Activated naive CD8-positive, alpha-beta T cell treated with anti-CD3 and anti-CD28 coated beads for 36 hours (primary cell): Measurements from ENCODE around the gene GREB1. TPM values are rescaled to one million over a fixed set of nuclear protein-coding genes. Genes with fewer than 3 reads are reported as not detected.

Experiments
- DNase-seq: peaks from one replicate; pipeline ENCODE4 v3.0.0; 2021
- H3K27ac Mint-ChIP-seq: one replicate; pipeline ENCODE4 v1.8.0; 2022; ENCODE audit warnings: mild to moderate bottlenecking, moderate library complexity, mixed read lengths
- H3K27me3 Mint-ChIP-seq: one replicate; pipeline ENCODE4 v1.8.0; 2022; ENCODE audit warnings: mild to moderate bottlenecking, mixed read lengths
- H3K36me3 Mint-ChIP-seq: one replicate; pipeline ENCODE4 v1.8.0; 2021; ENCODE audit warnings: mild to moderate bottlenecking, mixed read lengths
- H3K4me1 Mint-ChIP-seq: one replicate; pipeline ENCODE4 v1.8.0; 2021; ENCODE audit warnings: mixed read lengths
- H3K4me3 Mint-ChIP-seq: one replicate; pipeline ENCODE4 v1.8.0; 2022; ENCODE audit warnings: mild to moderate bottlenecking, moderate library complexity, mixed read lengths
- H3K9me3 Mint-ChIP-seq: one replicate; pipeline ENCODE4 v1.8.0; 2022; ENCODE audit warnings: mixed read lengths
- total RNA-seq, 2 experiments: library from RNA; stranded (reverse); gene quantifications; one replicate each; pipeline ENCODE4 v1.2.3, GENCODE V29; 2021

Gene GREB1
- total RNA-seq, 2 experiments from 2014 or later = 0.52 to 1.0 TPM

- no peak for DNase-seq
- Mint-ChIP-seq H3K27me3 (peaks cover 28% of the 10 kb centered on the region), H3K9me3 (peaks cover 5% of the 10 kb centered on the region), H3K36me3 (no peaks in the 10 kb centered on the region), H3K4me3 (no peak overlapping the region), H3K27ac (no peak overlapping the region), H3K4me1 (peaks cover 6% of the 10 kb centered on the region)
Observed at GRCh38 chr2:11502740-11503292, 31.0 kb upstream of the GREB1 start.

- Mint-ChIP-seq H3K9me3 (peaks cover 5% of the 10 kb centered on the region), H3K27ac (no peak overlapping the region), H3K4me3 (no peak overlapping the region), H3K27me3 (peaks cover 28% of the 10 kb centered on the region), H3K4me1 (peaks cover 6% of the 10 kb centered on the region), H3K36me3 (no peaks in the 10 kb centered on the region)
- DNase-seq = no peak
Observed at GRCh38 chr2:11503354-11503927, 30.4 kb upstream of the GREB1 start.

DNA sequence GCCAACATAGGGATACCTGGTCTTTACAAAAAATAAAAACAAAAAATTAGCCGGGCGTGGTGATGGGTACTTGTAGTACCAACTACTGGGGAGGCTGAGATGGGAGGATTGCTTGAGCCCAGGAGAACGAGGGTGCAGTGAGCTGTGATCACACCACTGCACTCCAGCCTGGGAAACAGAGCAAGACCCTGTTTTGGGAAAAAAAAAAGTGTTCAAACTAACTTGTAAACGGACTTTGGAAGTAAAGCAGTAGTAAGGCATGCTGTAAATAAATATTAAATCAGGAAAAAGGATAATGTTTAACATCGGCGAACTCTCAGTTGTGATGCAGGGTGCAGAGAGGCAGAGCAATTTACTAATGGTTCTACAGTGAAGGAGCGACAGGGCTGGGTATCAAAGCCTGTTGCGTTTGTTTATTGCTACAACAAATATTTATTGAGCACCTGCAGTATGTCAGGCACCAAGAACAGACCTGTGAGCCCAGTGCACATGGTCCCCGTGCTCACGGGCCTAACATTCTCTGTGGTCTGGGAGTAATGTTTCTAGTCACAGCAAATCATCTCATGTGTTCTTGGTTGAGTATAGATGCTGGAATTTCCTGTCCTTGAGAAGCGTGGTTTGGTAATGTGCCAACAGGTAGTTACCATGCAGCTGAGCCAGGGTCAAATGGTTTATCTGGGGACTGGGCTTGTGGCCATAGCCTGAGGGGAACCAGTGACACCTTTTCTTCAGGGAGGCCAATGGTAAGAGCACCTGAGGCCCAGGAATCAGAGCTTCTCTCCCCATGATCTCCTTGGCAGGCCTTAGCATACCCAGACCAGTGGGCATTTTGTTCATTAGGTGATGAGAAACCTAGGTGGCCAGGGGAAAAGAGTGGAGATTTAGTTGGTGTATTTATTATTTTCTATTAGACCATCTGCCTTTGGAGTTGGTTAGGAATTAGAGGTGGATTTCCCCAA, 27.9 kb upstream of the GREB1 start:
- Mint-ChIP-seq H3K27me3 (peaks cover 27% of the 10 kb centered on the region), H3K27ac (no peak overlapping the region), H3K4me3 (no peak overlapping the region), H3K9me3 (peaks cover 5% of the 10 kb centered on the region), H3K4me1 (peaks cover 6% of the 10 kb centered on the region), H3K36me3 (no peaks in the 10 kb centered on the region)
- no peak for DNase-seq

DNA sequence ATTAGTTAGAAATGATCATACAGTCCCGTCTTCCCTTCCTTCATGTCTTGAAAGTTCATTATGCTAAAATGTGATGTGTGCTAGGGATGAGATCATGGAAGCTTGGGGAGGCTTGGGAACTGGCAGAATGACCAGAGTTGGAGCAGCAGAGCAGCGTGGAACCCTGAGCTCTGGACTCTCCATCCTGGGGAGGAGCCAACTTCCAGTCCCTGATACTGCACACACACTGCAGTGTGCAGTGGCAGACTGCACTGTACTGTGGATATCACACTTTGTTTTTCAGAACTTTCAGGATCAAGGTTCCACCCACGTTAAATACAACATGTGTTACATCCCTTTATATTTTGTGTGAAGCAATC, 27.3 kb upstream of the GREB1 start:
- Mint-ChIP-seq H3K4me1 (peaks cover 6% of the 10 kb centered on the region), H3K9me3 (peaks cover 5% of the 10 kb centered on the region), H3K27me3 (peaks cover 24% of the 10 kb centered on the region), H3K27ac (no peak overlapping the region), H3K36me3 (no peaks in the 10 kb centered on the region), H3K4me3 (no peak overlapping the region)
- DNase-seq = no peak

DNA sequence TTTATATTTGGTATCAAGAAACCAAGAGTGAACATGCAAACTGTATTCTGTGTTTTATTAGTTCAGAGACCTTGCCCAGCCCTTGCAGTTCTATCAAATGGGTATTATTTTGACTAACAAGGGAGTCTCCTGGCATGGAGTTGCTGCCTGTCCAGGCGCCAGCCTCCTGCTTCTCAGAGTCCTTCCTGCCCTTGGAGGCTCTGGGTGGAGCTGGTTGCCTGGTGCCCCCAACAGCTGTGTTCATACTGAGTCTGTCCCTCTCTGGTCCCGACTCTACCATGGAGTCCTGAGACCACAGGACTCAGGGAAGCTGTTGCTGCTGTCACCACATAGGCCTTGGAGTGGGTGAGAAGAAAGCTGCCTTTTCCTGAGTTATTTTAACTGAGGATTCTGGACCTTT, 26.3 kb upstream of the GREB1 start:
- peaks cover 6% of the 10 kb centered on the region for H3K4me1 Mint-ChIP-seq
- no peaks in the 10 kb centered on the region for H3K36me3 Mint-ChIP-seq
- no peak overlapping the region for H3K27ac Mint-ChIP-seq
- peaks cover 5% of the 10 kb centered on the region for H3K9me3 Mint-ChIP-seq
- no peak for DNase-seq
- no peak overlapping the region for H3K4me3 Mint-ChIP-seq
- H3K27me3 Mint-ChIP-seq = peaks cover 26% of the 10 kb centered on the region

GRCh38 chr2:11508279-11508678, 25.6 kb upstream of the GREB1 start:
- no peak for DNase-seq
- H3K27ac Mint-ChIP-seq = no peak overlapping the region
- peaks cover 21% of the 10 kb centered on the region for H3K27me3 Mint-ChIP-seq
- H3K4me1 Mint-ChIP-seq = peaks cover 3% of the 10 kb centered on the region
- H3K9me3 Mint-ChIP-seq = peaks cover 4% of the 10 kb centered on the region
- H3K4me3 Mint-ChIP-seq = no peak overlapping the region
- no peaks in the 10 kb centered on the region for H3K36me3 Mint-ChIP-seq

DNA sequence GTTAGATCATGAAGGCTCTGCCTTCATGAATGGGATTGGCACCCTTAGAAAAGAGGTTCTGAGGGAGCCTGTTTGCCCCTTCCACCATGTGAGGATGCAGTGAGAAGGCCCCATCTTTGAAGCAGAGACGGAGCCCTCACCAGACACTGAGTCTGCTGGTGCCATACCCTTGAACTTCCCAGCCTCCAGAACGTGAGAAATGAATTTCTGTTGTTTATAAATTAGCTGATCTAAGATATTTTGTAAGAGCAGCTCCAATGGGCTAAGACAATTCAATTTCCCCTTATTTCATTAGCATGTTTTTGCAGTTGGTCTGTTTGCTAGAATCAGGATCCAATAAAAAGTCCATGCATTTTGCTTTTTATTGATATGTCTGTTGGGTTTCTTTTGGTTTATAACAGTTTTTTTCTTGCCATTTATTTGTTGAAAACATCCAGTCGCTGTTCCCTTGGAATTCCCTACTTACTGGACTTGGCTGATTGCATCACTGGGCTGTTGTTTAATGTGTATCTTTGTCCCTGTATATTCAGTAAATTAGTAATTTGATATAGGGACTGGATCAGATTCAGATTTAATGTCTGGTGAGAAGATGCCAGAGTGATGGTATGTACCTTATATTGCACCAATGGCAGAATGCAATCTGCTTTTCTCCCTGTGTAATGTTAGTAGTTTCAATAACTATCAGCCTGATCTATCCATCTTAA, 24.0 kb upstream of the GREB1 start:
- peaks cover 2% of the 10 kb centered on the region for H3K4me1 Mint-ChIP-seq
- H3K36me3 Mint-ChIP-seq = no peaks in the 10 kb centered on the region
- H3K9me3 Mint-ChIP-seq = no peaks in the 10 kb centered on the region
- peaks cover 15% of the 10 kb centered on the region for H3K27me3 Mint-ChIP-seq
- DNase-seq = no peak
- no peak overlapping the region for H3K27ac Mint-ChIP-seq
- no peak overlapping the region for H3K4me3 Mint-ChIP-seq

GRCh38 chr2:11512431-11512830, 21.4 kb upstream of the GREB1 start:
- Mint-ChIP-seq H3K27me3 (peaks cover 6% of the 10 kb centered on the region), H3K36me3 (no peaks in the 10 kb centered on the region), H3K27ac (no peak overlapping the region), H3K4me1 (no peaks in the 10 kb centered on the region), H3K9me3 (no peaks in the 10 kb centered on the region), H3K4me3 (no peak overlapping the region)
- DNase-seq = no peak

- H3K4me1 Mint-ChIP-seq = no peaks in the 10 kb centered on the region
- no peak for DNase-seq
- no peak overlapping the region for H3K4me3 Mint-ChIP-seq
- H3K36me3 Mint-ChIP-seq = no peaks in the 10 kb centered on the region
- peaks cover 6% of the 10 kb centered on the region for H3K27me3 Mint-ChIP-seq
- H3K27ac Mint-ChIP-seq = no peak overlapping the region
- H3K9me3 Mint-ChIP-seq = no peaks in the 10 kb centered on the region
Observed at GRCh38 chr2:11513319-11513718, 20.5 kb upstream of the GREB1 start.

DNA sequence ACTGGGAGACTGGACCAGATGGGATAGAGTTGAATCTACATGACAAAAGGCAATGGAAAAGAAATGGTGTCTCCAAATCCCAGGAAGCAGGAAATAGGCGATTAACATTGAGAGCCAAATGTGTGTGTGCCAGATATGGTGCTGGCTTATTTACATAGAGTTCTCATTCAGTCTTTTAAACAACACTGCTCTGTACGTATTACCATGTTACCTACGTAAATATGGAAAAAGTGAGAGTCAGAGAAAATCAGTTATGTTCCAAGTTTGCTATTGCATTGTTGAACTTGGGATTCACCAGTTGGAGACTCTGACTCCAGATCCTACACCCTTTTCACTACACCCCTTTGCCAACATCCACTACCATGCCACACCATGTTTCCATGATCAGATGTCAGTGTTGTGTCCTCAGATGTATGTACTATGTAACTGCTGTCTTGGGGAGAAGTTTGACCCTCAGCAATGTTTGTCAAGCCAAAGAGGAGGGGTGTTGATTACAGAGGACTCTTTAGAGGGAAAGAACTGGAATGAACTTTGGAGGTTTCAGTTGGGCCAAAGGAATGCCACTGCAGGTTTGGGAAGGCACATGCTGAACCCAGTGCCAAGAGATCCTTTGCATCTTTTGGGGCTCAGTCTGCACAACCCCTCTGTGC, 19.6 kb upstream of the GREB1 start:
- H3K27me3 Mint-ChIP-seq = peaks cover 6% of the 10 kb centered on the region
- no peaks in the 10 kb centered on the region for H3K4me1 Mint-ChIP-seq
- no peak overlapping the region for H3K4me3 Mint-ChIP-seq
- H3K36me3 Mint-ChIP-seq = no peaks in the 10 kb centered on the region
- H3K9me3 Mint-ChIP-seq = no peaks in the 10 kb centered on the region
- no peak for DNase-seq
- H3K27ac Mint-ChIP-seq = no peak overlapping the region

GRCh38 chr2:11514904-11515303, 18.9 kb upstream of the GREB1 start:
- no peak for DNase-seq
- H3K36me3 Mint-ChIP-seq = no peaks in the 10 kb centered on the region
- H3K4me3 Mint-ChIP-seq = no peak overlapping the region
- peaks cover 6% of the 10 kb centered on the region for H3K27me3 Mint-ChIP-seq
- no peak overlapping the region for H3K27ac Mint-ChIP-seq
- no peaks in the 10 kb centered on the region for H3K9me3 Mint-ChIP-seq
- no peaks in the 10 kb centered on the region for H3K4me1 Mint-ChIP-seq

- Mint-ChIP-seq H3K4me1 (no peaks in the 10 kb centered on the region), H3K27ac (no peak overlapping the region), H3K36me3 (no peaks in the 10 kb centered on the region), H3K9me3 (peaks cover 4% of the 10 kb centered on the region), H3K27me3 (peaks cover 6% of the 10 kb centered on the region), H3K4me3 (no peak overlapping the region)
- no peak for DNase-seq
Observed at GRCh38 chr2:11515490-11515981, 18.3 kb upstream of the GREB1 start.

DNA sequence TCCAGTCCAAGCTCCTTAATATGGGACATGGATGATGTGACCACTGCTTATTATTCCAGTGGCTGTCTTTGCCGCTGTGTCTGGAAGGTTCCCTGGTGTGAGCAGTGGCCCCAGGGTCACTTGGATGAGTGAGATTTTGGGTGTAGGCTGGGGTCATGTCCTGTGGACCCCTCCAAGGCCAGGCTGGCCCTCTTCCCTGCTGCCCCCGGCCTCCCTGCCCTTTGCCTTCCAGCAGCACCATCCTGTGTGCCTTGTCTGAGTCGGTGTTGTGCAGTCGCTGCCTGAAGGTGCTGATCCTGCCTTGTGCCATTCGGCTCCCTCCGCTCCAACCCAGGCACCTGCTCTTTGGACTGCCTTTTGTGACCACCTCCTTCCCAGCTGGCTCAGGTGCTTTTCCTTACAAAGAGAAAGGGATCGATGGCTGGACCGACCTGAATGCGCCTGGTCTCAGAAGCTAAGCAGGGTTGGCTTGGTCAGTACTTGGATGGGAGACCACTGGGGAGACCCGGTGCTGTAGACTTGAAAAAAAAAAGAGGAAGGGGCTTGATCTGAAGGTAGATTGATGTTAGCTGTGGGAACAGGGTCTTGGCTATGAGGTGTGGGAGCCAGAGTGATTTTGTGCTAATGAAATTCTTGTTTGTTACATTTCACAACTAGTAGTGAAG, 16.7 kb upstream of the GREB1 start:
- Mint-ChIP-seq H3K27me3 (peaks cover 3% of the 10 kb centered on the region), H3K27ac (no peak overlapping the region), H3K4me3 (no peak overlapping the region), H3K4me1 (no peaks in the 10 kb centered on the region), H3K9me3 (peaks cover 5% of the 10 kb centered on the region), H3K36me3 (no peaks in the 10 kb centered on the region)
- no peak for DNase-seq

DNA sequence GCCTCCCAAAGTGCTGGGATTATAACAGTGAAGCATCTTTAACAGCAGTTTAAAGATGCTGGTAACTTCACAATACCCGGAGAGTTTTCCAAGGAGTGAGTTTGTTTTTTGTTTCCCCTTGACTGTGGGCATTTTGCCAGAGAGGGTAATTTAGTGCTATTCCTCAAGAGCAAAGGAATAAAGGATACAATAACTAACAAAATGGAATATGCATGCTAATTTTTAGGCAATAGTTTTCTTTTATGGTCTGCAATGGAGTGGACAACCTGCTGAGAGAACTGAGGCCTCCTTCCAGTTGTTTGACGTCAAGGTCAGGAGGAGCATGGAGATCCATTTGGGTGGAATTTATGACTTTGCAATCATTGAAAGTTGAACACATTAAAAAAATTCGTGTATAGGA, 15.9 kb upstream of the GREB1 start:
- H3K9me3 Mint-ChIP-seq = peaks cover 5% of the 10 kb centered on the region
- H3K4me3 Mint-ChIP-seq = no peak overlapping the region
- H3K4me1 Mint-ChIP-seq = no peaks in the 10 kb centered on the region
- H3K27ac Mint-ChIP-seq = no peak overlapping the region
- no peaks in the 10 kb centered on the region for H3K36me3 Mint-ChIP-seq
- no peaks in the 10 kb centered on the region for H3K27me3 Mint-ChIP-seq
- no peak for DNase-seq
